ENCODE results near the gene NPPC.

- no peak for TF ChIP-seq CTCF (conservative IDR thresholded peaks at IDR 0.05; ENCODE audit: low read length)
- TF ChIP-seq EZH2phosphoT487 (IDR thresholded peaks at IDR 0.05; ENCODE audit: borderline replicate concordance, low read depth, low read length), result no peak
Measured at GRCh38 chr2:231918501-231919330, 7.5 kb downstream of the NPPC start.

All from OCI-LY7 (cell line).